ENCODE measurements around the gene PLOD2. TPM values are rescaled to one million over a fixed set of nuclear protein-coding genes. Genes with fewer than 3 reads are reported as not detected.

PLOD2 gene
- total RNA-seq, 1 experiment from 2014 or later: 19.3 TPM

- H3K4me1 ChIP-seq (ENCODE audit: insufficient read depth, low read length): peaks cover 10% of the 10 kb centered on the region
- H3K9me3 Mint-ChIP-seq: peaks cover 0 to 3% of the 10 kb centered on the region in 2 experiments; a peak in 2 of 5 replicates
- H4K5ac ChIP-seq (ENCODE audit: insufficient read length, low read depth, low read length): no peak overlapping the region
- H3K79me2 ChIP-seq (ENCODE audit: insufficient read depth, low read length): no peaks in the 10 kb centered on the region
- no peak overlapping the region for H2AFZ ChIP-seq (ENCODE audit: low read length)
- H2BK5ac ChIP-seq (ENCODE audit: insufficient read length, low read length): no peak overlapping the region
- no peaks in the 10 kb centered on the region for H3K23me2 ChIP-seq (ENCODE audit: insufficient read length, low read depth, low read length, poor library complexity, severe bottlenecking)
- no peaks in the 10 kb centered on the region for H3K9me3 ChIP-seq (ENCODE audit: control insufficient read depth, low read depth, low read length)
- H2BK120ac ChIP-seq (ENCODE audit: low read depth, low read length, poor library complexity, severe bottlenecking): no peak overlapping the region
- H3K9ac ChIP-seq (ENCODE audit: extremely low read depth, insufficient read length, low read length): no peak overlapping the region
- H3K79me1 ChIP-seq (ENCODE audit: insufficient read depth, low read depth, low read length, poor library complexity, severe bottlenecking): no peaks in the 10 kb centered on the region
- H3K56ac ChIP-seq (ENCODE audit: insufficient read length, low read depth, low read length): no peak overlapping the region
- H3K27ac ChIP-seq (ENCODE audit: insufficient read length, low read depth, low read length): no peak overlapping the region
- no peak overlapping the region for H3K14ac ChIP-seq (ENCODE audit: insufficient read depth, low read length)
- H3K4me1 Mint-ChIP-seq: peaks cover 17 to 19% of the 10 kb centered on the region in 2 experiments
- peaks cover 3 to 11% (median 4%) of the 10 kb centered on the region in 3 experiments; a peak in 5 of 7 replicates for H3K36me3 Mint-ChIP-seq (ENCODE audit: insufficient read depth in 1 of 3, low read depth in 3 of 3)
- H3K4me2 ChIP-seq (ENCODE audit: insufficient read depth, insufficient read length, low read length): no peak overlapping the region
- no peak overlapping the region for H4K91ac ChIP-seq (ENCODE audit: insufficient read length, low read depth, low read length)
- H3K4ac ChIP-seq (ENCODE audit: low read depth, low read length): no peak overlapping the region
- no peak overlapping the region for H3K23ac ChIP-seq (ENCODE audit: insufficient read length, low read depth, low read length)
- no peak overlapping the region for H3K18ac ChIP-seq (ENCODE audit: insufficient read length, low read depth, low read length)
- no peak for DNase-seq
- H4K8ac ChIP-seq (replicated peaks; ENCODE audit: insufficient read length, low read depth, low read length): no peak overlapping the region
- H3K27me3 ChIP-seq (ENCODE audit: insufficient read depth, low read length): no peaks in the 10 kb centered on the region
- H4K20me1 ChIP-seq (ENCODE audit: control insufficient read depth, insufficient read depth, insufficient read length): no peaks in the 10 kb centered on the region
- no peak overlapping the region for H3T11ph ChIP-seq (ENCODE audit: low read length)
- H2BK12ac ChIP-seq (ENCODE audit: insufficient read length, low read depth, low read length): no peak overlapping the region
- no peak overlapping the region for H2AK5ac ChIP-seq (ENCODE audit: insufficient read length, low read length)
- no peaks in the 10 kb centered on the region for H3K27me3 Mint-ChIP-seq (ENCODE audit: low read depth)
- H3K4me3 Mint-ChIP-seq: no peak overlapping the region
- peak overlapping the region in 2 of 3 experiments; percentile 3 to 44; a peak in 2 of 7 replicates for H3K27ac Mint-ChIP-seq
- no peak overlapping the region for H2BK20ac ChIP-seq (ENCODE audit: low read depth, low read length, poor library complexity, severe bottlenecking)
- no peak overlapping the region for H2BK15ac ChIP-seq (ENCODE audit: low read depth, low read length)
- no peak for TF ChIP-seq CTCF (conservative IDR thresholded peaks at IDR 0.05)
These were observed 60.0 kb downstream of the PLOD2 start for GRCh38 chr3:146100825-146101444.

Measured in H9 (cell line).